ENCODE measurements around the gene CYB561D1. TPM values are rescaled to one million over a fixed set of nuclear protein-coding genes. Genes with fewer than 3 reads are reported as not detected.

CYB561D1 gene
- total and polyA plus RNA-seq, 10 of the 15 experiments (the other 5 are each of a cell fraction or from before 2014, with no cell fraction given), result 0.68 to 9.0 (median 3.3) TPM

DNA sequence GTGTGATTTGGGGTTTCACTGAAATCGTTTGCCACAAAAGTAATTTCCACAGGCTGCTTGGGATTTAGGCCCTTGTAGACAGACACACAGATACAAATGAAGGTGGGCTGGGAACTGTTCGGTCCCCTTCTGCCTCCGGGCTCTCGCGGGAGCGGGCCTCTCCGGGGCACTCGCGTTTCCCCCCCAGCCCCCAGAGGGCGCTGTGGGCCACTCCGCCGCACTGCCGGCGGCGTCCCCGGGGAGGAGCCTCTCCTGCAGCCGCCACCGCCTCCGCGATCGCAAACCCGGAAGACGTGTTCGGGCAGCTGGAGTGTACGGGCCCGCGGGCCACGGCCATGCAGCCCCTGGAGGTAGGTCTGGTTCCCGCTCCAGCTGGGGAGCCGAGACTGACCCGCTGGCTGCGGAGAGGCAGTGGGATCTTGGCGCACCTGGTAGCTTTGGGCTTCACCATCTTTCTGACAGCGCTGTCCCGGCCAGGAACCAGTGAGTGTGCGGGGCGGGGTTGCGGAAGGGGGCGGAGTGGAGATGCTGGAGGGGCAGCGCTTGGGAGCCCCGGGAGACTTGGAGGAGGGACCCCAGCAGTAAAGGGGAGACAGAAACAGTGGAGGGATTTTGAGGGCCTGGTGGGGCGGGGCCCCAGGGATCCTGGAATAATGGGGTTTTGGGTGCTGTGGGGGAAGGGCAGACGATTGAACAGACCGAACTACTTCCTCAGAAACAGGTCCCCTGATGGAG is at the start of gene CYB561D1 (continued):
- TF ChIP-seq, protein P1, sequence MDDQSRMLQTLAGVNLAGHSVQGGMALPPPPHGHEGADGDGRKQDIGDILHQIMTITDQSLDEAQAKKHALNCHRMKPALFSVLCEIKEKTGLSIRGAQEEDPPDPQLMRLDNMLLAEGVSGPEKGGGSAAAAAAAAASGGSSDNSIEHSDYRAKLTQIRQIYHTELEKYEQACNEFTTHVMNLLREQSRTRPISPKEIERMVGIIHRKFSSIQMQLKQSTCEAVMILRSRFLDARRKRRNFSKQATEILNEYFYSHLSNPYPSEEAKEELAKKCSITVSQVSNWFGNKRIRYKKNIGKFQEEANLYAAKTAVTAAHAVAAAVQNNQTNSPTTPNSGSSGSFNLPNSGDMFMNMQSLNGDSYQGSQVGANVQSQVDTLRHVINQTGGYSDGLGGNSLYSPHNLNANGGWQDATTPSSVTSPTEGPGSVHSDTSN (IDR thresholded peaks at IDR 0.05; ENCODE audit: insufficient replicate concordance, low read depth, low read length), result no peak
- TF ChIP-seq CREM (IDR thresholded peaks at IDR 0.05; ENCODE audit: low read depth), result peak; percentile 32; the same call in 1 of the 2 replicates
- TF ChIP-seq, protein P2, sequence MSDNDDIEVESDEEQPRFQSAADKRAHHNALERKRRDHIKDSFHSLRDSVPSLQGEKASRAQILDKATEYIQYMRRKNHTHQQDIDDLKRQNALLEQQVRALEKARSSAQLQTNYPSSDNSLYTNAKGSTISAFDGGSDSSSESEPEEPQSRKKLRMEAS (IDR thresholded peaks at IDR 0.05; ENCODE audit: low read depth, low read length), result peak; percentile 63; the same call in 1 of the 2 replicates
- TF ChIP-seq RAD51 (IDR thresholded peaks at IDR 0.05), result no peak
- no peak for TF ChIP-seq ZNF274 (IDR thresholded peaks at IDR 0.05; ENCODE audit: insufficient read depth, insufficient read length)
- TF ChIP-seq, protein P3, sequence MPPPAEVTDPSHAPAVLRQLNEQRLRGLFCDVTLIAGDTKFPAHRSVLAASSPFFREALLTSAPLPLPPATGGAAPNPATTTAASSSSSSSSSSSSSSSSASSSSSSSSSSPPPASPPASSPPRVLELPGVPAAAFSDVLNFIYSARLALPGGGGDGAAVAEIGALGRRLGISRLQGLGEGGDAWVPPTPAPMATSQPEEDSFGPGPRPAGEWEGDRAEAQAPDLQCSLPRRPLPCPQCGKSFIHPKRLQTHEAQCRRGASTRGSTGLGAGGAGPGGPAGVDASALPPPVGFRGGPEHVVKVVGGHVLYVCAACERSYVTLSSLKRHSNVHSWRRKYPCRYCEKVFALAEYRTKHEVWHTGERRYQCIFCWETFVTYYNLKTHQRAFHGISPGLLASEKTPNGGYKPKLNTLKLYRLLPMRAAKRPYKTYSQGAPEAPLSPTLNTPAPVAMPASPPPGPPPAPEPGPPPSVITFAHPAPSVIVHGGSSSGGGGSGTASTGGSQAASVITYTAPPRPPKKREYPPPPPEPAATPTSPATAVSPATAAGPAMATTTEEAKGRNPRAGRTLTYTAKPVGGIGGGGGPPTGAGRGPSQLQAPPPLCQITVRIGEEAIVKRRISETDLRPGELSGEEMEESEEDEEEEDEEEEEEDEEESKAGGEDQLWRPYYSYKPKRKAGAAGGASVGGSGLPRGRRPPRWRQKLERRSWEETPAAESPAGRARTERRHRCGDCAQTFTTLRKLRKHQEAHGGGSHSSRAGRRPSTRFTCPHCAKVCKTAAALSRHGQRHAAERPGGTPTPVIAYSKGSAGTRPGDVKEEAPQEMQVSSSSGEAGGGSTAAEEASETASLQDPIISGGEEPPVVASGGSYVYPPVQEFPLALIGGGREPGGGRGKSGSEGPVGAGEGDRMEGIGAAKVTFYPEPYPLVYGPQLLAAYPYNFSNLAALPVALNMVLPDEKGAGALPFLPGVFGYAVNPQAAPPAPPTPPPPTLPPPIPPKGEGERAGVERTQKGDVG (CRISPR knock-in tag; IDR thresholded peaks at IDR 0.05), result no peak
- TF ChIP-seq, protein P4, sequence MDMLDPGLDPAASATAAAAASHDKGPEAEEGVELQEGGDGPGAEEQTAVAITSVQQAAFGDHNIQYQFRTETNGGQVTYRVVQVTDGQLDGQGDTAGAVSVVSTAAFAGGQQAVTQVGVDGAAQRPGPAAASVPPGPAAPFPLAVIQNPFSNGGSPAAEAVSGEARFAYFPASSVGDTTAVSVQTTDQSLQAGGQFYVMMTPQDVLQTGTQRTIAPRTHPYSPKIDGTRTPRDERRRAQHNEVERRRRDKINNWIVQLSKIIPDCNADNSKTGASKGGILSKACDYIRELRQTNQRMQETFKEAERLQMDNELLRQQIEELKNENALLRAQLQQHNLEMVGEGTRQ (IDR thresholded peaks at IDR 0.05; ENCODE audit: borderline replicate concordance, low read depth, low read length), result no peak
- TF ChIP-seq IKZF2 (IDR thresholded peaks at IDR 0.05), result peak in 1 of 2 experiments; percentile 41; a peak in 1 of 4 replicates
- peak; percentile 90 for TF ChIP-seq CBX5 (IDR thresholded peaks at IDR 0.05; ENCODE audit: low read depth)
- TF ChIP-seq, protein P5, sequence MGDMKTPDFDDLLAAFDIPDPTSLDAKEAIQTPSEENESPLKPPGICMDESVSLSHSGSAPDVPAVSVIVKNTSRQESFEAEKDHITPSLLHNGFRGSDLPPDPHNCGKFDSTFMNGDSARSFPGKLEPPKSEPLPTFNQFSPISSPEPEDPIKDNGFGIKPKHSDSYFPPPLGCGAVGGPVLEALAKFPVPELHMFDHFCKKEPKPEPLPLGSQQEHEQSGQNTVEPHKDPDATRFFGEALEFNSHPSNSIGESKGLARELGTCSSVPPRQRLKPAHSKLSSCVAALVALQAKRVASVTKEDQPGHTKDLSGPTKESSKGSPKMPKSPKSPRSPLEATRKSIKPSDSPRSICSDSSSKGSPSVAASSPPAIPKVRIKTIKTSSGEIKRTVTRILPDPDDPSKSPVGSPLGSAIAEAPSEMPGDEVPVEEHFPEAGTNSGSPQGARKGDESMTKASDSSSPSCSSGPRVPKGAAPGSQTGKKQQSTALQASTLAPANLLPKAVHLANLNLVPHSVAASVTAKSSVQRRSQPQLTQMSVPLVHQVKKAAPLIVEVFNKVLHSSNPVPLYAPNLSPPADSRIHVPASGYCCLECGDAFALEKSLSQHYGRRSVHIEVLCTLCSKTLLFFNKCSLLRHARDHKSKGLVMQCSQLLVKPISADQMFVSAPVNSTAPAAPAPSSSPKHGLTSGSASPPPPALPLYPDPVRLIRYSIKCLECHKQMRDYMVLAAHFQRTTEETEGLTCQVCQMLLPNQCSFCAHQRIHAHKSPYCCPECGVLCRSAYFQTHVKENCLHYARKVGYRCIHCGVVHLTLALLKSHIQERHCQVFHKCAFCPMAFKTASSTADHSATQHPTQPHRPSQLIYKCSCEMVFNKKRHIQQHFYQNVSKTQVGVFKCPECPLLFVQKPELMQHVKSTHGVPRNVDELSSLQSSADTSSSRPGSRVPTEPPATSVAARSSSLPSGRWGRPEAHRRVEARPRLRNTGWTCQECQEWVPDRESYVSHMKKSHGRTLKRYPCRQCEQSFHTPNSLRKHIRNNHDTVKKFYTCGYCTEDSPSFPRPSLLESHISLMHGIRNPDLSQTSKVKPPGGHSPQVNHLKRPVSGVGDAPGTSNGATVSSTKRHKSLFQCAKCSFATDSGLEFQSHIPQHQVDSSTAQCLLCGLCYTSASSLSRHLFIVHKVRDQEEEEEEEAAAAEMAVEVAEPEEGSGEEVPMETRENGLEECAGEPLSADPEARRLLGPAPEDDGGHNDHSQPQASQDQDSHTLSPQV (IDR thresholded peaks at IDR 0.05), result no peak; the same call in 1 of the 2 replicates
- TF ChIP-seq, protein P6, sequence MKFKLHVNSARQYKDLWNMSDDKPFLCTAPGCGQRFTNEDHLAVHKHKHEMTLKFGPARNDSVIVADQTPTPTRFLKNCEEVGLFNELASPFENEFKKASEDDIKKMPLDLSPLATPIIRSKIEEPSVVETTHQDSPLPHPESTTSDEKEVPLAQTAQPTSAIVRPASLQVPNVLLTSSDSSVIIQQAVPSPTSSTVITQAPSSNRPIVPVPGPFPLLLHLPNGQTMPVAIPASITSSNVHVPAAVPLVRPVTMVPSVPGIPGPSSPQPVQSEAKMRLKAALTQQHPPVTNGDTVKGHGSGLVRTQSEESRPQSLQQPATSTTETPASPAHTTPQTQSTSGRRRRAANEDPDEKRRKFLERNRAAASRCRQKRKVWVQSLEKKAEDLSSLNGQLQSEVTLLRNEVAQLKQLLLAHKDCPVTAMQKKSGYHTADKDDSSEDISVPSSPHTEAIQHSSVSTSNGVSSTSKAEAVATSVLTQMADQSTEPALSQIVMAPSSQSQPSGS (IDR thresholded peaks at IDR 0.05; ENCODE audit: low read length), result no peak
- no peak for TF ChIP-seq SUZ12 (IDR thresholded peaks at IDR 0.05; ENCODE audit: unreplicated experiment)
- TF ChIP-seq, protein P7, sequence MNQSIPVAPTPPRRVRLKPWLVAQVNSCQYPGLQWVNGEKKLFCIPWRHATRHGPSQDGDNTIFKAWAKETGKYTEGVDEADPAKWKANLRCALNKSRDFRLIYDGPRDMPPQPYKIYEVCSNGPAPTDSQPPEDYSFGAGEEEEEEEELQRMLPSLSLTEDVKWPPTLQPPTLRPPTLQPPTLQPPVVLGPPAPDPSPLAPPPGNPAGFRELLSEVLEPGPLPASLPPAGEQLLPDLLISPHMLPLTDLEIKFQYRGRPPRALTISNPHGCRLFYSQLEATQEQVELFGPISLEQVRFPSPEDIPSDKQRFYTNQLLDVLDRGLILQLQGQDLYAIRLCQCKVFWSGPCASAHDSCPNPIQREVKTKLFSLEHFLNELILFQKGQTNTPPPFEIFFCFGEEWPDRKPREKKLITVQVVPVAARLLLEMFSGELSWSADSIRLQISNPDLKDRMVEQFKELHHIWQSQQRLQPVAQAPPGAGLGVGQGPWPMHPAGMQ (IDR thresholded peaks at IDR 0.05; ENCODE audit: borderline replicate concordance), result no peak
- TF ChIP-seq JUNB (IDR thresholded peaks at IDR 0.05), result no peak
